Occipital lobe (tissue), 2 donors: ENCODE results near the gene SPATA1. TPM values are rescaled to one million over a fixed set of nuclear protein-coding genes. Genes with fewer than 3 reads are reported as not detected.
"Not testable (repeated sequence)": the region's sequence is repeated elsewhere in the genome, so short reads cannot be mapped to it uniquely, and the experiment has no call there.

Source experiments
- DNase-seq: peaks from one replicate; lab custom pipeline; 2025; lab: John Stamatoyannopoulos, UW
- total RNA-seq: library from RNA; depleted of rRNA; stranded (reverse); fragments of >200 nt; gene quantifications from one replicate; pipeline ENCODE4 v1.2.3, GENCODE V29; 2014

Gene SPATA1
- total RNA-seq, 1 donor from 2014 or later = 1.9 TPM

- not testable (repeated sequence) for DNase-seq
Observed at GRCh38 chr1:84594959-84595358, 88.8 kb downstream of the SPATA1 start.

DNA sequence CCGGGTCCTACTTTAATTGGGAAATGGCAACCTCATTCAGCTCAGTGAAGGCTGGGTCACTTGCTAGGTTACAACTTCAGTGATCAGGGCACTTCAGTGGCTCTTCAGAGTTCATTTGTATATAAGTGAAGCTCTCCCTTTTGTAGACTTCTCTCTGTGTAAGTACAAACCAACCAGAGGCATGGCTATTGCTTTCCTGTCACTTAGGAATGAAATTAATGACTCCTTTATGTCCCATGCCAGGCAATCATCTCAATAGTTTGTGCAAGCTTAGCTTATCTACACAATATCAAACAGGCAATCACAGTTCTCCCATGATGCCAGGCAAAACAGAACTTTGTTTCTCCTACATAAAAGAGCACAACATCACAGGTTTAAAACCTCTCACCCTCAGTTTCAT, 90.8 kb downstream of the SPATA1 start:
- DNase-seq = no peak

DNA sequence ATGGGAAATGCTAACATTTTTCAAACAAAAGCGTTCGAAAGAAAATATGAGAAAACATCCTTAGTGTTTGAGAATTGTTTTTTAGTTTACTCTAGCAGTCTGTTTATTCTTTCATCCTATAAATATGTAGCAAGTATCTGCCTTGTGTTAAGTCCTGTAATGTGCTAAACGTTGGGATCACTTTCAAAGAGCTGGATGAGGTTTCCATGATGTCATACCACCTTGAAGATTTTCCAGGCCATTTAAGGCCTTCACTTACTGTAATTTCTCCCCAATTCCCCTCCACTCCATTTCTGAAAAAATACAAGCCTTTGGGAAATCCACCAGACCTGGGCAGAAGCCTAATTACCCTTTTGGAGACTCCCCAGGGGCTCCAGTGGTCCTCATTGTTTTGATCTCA, 92.2 kb downstream of the SPATA1 start:
- no peak for DNase-seq

- DNase-seq = no peak
Observed at GRCh38 chr1:84598846-84599741, 92.9 kb downstream of the SPATA1 start.

DNA sequence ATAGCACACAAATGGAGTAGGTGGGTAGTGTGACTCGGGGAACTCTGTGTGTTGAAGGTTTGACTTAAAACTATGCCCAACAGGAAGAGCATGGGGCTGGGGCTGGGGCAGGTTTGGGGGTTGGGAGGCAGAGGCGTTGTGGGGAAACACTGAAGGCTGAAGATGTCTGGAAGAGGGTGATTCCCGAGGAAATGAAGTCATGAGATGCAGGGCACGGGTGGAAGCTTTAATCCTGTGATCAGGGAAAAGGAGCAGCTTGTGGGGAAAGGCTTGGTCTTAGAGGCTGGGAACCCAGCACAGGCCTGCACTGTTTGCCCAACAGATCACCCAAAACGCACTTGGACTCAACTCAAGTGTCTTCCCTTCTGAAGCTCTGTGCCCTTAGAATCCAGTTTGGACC, 94.6 kb downstream of the SPATA1 start:
- no peak for DNase-seq

DNA sequence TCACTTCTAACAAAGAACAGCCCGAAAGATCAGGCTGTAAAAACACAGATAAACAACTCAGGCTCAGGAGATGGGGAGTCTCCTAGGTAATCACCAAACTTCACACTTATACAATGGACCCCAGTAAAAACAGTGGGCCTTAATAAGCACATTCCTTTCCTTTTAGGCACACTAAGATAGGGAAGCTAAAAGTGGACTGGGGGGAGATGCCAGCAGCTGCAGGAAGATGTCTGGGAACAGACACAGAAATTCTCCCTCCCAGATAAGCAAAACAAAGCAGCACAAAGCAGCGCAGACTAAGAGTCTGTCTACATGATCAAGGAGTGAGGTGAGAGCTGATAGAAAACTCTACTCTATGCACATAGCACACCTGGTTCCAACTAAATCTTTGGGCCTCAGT, 97.0 kb downstream of the SPATA1 start:
- DNase-seq = no peak

- peak; percentile 13 for DNase-seq
Observed at GRCh38 chr1:84603941-84604830, 98.0 kb downstream of the SPATA1 start.

DNA sequence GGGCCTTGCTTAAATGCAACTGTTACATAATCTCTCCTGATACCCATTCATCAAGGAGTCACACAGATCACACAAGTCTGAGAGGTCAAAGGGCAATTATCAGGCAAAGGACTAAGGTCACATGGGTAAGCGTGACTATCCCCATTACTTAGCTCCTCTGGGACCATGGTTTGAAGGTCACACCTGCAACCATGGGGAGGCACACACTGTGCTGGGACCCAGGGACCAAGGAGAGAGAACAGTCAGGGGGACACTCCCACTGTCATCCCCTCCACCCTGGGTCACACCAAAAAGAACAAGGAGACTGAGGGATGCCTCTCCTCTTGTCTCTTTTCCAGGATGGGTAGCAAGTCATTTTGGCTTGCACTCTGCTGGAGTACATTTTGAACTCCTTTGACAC, 99.0 kb downstream of the SPATA1 start:
- DNase-seq = no peak

GRCh38 chr1:84606977-84607376, 100.8 kb downstream of the SPATA1 start:
- DNase-seq = no peak

DNA sequence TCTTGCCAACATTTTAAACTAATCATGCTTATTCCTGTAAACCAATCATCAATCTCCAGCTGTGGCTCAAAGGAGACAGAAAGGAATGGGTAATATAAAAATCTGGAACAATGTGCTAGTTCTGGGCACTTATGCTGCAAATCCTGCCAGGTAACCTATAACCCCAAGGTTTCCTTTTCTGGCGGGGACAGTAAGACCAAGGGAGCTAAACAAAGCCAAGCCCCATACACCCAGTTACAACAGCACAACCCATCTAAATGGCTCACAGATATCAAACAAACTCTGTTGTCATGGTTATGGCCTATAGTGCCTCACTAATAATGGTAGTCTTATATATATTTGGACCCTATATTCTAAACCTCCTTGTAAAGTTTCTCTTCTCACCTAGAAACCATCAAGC, 104.9 kb downstream of the SPATA1 start:
- DNase-seq = no peak

DNA sequence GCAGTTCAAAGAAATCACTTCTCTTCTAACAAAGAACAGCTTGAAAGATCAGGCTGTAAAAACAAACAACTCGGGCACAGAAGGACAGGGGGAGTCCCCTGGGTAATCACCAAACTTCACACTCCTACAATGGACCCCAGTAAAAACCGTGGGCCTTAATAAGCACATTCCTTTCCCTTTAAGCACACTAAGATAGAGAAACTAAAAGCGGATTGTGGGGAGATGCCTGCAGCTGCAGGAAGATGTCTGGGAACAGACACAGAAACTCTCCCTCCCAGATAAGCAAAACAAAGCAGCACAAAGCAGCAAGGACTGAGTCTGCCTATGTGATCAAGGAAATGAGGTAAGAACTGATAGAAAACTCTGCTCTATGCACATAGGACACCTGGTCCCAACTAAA, 105.6 kb downstream of the SPATA1 start:
- DNase-seq = no peak

GRCh38 chr1:84613026-84613425, 106.8 kb downstream of the SPATA1 start:
- peak; percentile 2 for DNase-seq

GRCh38 chr1:84613887-84614286, 107.7 kb downstream of the SPATA1 start:
- DNase-seq = no peak

DNA sequence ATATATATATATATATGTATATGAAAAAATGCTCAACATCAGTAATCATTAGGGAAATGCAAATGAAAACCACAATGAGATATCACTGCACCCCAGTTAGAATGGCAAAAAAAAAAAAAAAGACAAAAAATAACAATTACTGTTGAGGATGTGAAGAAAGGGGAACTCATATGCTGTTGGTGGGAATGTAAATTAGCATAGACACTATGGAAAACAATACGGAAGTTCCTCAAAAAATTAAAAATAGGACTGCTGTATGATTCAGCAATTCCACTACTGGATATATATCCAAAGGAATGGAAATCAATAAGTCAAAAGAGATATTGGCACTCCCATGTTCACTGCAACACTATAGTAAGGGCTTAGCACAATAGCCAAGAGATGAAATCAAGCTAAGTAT, 109.6 kb downstream of the SPATA1 start:
- DNase-seq = no peak

Other genes starting within 250 kb of the SPATA1 start
- gene SAMD13, start 204.7 kb upstream of the SPATA1 start, total RNA-seq = 4.5 TPM
- gene DNASE2B, start 107.9 kb upstream of the SPATA1 start, total RNA-seq = 0.16 TPM
- gene RPF1, start 27.1 kb upstream of the SPATA1 start, total RNA-seq = 34.5 TPM
- gene GNG5, start 195 bp downstream of the SPATA1 start, total RNA-seq = 2.8 TPM
- gene CTBS, start 68.1 kb downstream of the SPATA1 start, total RNA-seq = 3.3 TPM
- 125 TPM for gene SSX2IP, start 184.1 kb downstream of the SPATA1 start, total RNA-seq